GM19240 (cell line): Measurements from ENCODE around the gene ST3GAL2.
A peak's percentile ranks its signal among the peaks of the same experiment; 100 is the strongest.
"Not testable (repeated sequence)": the region's sequence is repeated elsewhere in the genome, so short reads cannot be mapped to it uniquely, and the experiment has no call there.

Experiments used
- DNase-seq: peaks from one replicate; pipeline ENCODE4 v3.0.0; 2011; ENCODE audit warnings: low spot score; ENCODE audit not compliant: insufficient read length

The ST3GAL2 gene

GRCh38 chr16:70417661-70418060 lies 21.2 kb downstream of the ST3GAL2 start:
- DNase-seq: no peak

GRCh38 chr16:70416748-70417616 lies 21.9 kb downstream of the ST3GAL2 start:
- DNase-seq: peak; percentile 40

DNA sequence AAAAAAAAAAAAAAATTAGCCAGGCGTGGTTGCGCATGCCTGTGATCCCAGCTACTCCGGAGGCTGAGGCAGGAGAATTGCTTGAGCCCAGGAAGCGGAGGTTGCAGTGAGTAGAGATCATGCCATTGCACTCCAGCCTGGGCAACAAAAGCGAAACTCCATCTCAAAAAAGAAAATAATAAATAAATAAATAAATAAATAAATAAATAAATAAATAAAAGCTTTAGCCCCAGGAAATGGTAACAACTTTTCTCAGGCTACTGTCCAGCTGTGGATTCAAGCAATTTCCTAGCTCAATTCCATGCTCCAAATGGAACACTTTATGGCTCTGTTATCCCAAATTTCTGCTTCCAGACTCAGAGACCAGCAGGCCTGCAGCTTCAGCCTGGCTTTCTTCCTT lies 25.3 kb downstream of the ST3GAL2 start:
- DNase-seq: not testable (repeated sequence)

GRCh38 chr16:70412385-70412784 lies 26.5 kb downstream of the ST3GAL2 start:
- DNase-seq: no peak

- no peak for DNase-seq
Measured at GRCh38 chr16:70410734-70411133, 28.2 kb downstream of the ST3GAL2 start.

DNA sequence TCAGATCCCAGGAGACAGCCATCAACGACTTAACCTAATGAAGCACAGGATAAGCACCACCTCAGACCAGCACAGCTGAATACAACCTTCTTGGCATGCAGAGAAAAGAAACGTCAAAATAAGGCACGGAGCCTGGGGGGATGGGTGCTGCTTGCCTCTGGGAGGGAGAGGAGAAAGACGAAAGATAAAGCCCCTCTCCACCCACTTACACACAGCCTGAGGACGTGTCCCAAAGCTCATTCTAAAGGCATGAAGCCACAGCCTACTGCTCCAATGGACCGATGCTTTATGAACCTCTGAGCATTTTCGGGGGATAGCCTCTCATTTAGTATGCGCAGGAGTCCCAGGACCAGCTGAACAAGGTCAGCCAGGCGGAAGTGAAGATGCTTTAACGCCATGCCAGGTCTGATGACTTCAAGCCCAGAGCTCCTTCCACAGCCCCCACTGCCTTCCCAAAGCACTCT lies 31.1 kb downstream of the ST3GAL2 start:
- DNase-seq: no peak

GRCh38 chr16:70406104-70406503 lies 32.8 kb downstream of the ST3GAL2 start:
- not testable (repeated sequence) for DNase-seq

GRCh38 chr16:70402916-70403659 lies 35.8 kb downstream of the ST3GAL2 start:
- DNase-seq: no peak

DNA sequence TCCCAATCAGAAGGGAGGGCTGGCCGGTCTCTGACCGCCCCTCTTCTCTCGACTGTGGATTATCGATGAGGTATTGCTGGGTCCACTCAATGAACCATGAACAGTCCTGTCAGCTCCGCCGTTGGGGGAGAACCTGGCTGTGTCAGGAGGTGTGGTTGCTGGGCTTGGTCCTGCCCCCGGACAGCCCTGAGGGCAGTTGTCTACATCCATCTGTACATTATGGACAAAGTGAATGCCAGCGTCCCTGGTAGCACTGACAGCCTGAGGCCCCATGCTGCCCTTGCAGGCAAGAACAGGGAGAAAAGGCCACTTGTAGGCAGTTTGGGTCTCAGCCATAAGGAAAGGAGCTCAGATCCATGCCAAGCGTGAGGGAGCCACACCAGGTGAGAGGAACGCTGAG lies 38.9 kb downstream of the ST3GAL2 start:
- no peak for DNase-seq

GRCh38 chr16:70399381-70399780 lies 39.5 kb downstream of the ST3GAL2 start:
- no peak for DNase-seq

DNA sequence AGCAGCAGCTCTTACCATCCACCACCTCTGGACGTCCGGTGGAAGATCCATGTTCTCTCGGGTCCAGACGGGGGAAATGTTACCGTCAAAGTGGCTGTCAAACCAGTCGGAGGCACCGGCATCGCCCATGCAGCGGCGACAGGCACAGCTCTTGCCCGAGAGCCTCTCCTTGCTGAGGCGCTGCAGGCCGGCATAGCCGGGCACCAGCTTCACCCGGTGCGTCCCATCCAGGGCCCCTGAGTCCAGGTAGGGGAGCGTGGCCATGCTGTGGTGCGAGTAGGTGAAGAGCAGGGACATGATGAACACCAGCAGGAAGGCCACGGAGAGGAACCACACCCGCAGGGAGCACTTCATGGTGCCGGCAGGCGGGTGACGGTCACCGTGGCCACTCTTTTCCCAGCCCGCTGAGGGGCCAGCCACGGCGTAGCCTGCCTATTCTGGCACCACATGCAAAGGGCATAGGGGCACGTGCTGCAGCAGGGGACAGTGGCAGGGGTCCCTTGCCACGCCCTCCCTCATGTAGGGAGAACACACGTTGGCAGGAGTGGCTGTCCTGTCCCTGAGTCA lies 40.6 kb downstream of the ST3GAL2 start:
- DNase-seq: no peak

GRCh38 chr16:70396246-70396904 lies 42.5 kb downstream of the ST3GAL2 start:
- DNase-seq: no peak

- DNase-seq: peak; percentile 61
Measured at GRCh38 chr16:70395345-70395901, 43.5 kb downstream of the ST3GAL2 start.

- no peak for DNase-seq
Measured at GRCh38 chr16:70394853-70395252, 44.0 kb downstream of the ST3GAL2 start.

- DNase-seq: no peak
Measured at GRCh38 chr16:70393662-70394061, 45.2 kb downstream of the ST3GAL2 start.

GRCh38 chr16:70392606-70393005 lies 46.3 kb downstream of the ST3GAL2 start:
- no peak for DNase-seq

GRCh38 chr16:70391881-70392481 lies 46.9 kb downstream of the ST3GAL2 start:
- DNase-seq: no peak

GRCh38 chr16:70391446-70391845 lies 47.5 kb downstream of the ST3GAL2 start:
- no peak for DNase-seq

DNA sequence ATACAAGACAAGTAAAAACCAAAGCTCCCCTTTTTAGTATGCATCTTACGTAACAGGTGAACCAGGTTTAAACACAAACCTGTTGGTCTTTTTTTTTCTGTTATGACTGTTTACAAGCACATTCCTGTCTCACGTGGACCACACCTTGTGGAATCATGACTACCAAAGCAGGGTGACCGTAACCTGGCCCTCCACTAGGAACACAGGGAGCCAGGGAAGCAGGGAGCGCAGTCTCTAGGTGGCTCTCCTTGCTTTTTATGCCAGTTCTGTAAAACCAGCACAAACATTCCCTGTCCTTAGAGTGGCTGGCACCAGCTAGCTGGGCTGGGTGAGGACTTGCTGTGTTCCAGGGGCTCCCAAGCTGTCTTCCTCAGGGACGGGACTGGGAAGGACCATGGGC lies 48.1 kb downstream of the ST3GAL2 start:
- DNase-seq: no peak

- no peak for DNase-seq
Measured at GRCh38 chr16:70388006-70388680, 50.8 kb downstream of the ST3GAL2 start.
